Heart left ventricle (tissue), 13 donors: ENCODE data around the gene TET3.

Experiments
- CTCF ChIP-seq, 12 donors: fragments of 200-600 bp; sonication (generic) in 4 of 12; IDR thresholded peaks; one replicate each; pipeline versions ENCODE4 v1.5.0 to v1.8.0; 2018 to 2022; ENCODE audit warnings: antibody characterized with exemption in 12 of 12, mild to moderate bottlenecking in 5 of 12
- POLR2A ChIP-seq, 2 donors: fragments of 450-650 bp; IDR thresholded peaks; one replicate each; pipeline ENCODE4 v1.6.1; 2017; ENCODE audit warnings: antibody characterized with exemption in 2 of 2, mild to moderate bottlenecking in 2 of 2, moderate library complexity in 2 of 2
- donor health status: ischemic (EF 13 %, LVEDD 7.1; RV severe dilation, severe dysfunction).
- donor health status: DM: no; HTN: yes; CAD: no.
- donor health status: DM: no; HTN: no; CAD: no.
- donor health status: ischemic (EF 25% LVEDD 6.9; RV normal size, moderate dysfunction).
- donor health status: ischemic (EF 25% LVEDD 5.7; RV mildly dilated, moderate dysfunction).
- donor health status: ischemic (EF 35%, LVEDD 5.7; RV mildly dilated, moderate dysfunction).
- donor health status: nonischemic (EF 11% LVEDD 7.7; RV severe dilation, severe dysfunction).
- donor health status: DM: yes; HTN: yes; CAD: no.
- donor health status: PGD.
- donor health status: ischemic (EF 29% LVEDD 5.4; RV normal size, mild dysfunction).
- donor health status: nonischemic (EF 23%, LVEDD 6.1; RV moderate dilation, normal function).

GRCh38 chr2:73994178-73994831 lies 9.6 kb downstream of the TET3 start:
- TF ChIP-seq CTCF (IDR thresholded peaks at IDR 0.05) (no peak), POLR2A (IDR thresholded peaks at IDR 0.05) (no peak)
